Mononuclear cell (primary cell): Measurements from ENCODE around the gene JAK1. TPM values are rescaled to one million over a fixed set of nuclear protein-coding genes. Genes with fewer than 3 reads are reported as not detected.

Source experiments
- H3K27me3 ChIP-seq: 2 replicates; pipeline ENCODE4 v1.6.0; 2011; ENCODE audit warnings: low read length, control low read depth; ENCODE audit not compliant: insufficient read depth
- H3K4me1 ChIP-seq: 2 replicates; pipeline ENCODE4 v1.5.1; 2011; ENCODE audit warnings: mild to moderate bottlenecking, low read length, control low read depth; ENCODE audit not compliant: insufficient read depth
- H3K4me3 ChIP-seq: 2 replicates; pipeline ENCODE4 v1.5.1; 2011; ENCODE audit warnings: mild to moderate bottlenecking, low read length, moderate library complexity
- H3K9me3 ChIP-seq: 2 replicates; pipeline ENCODE4 v1.5.1; 2011; ENCODE audit warnings: low read depth, mild to moderate bottlenecking, control low read depth, low read length
- total RNA-seq: library from RNA; depleted of rRNA; stranded (reverse); fragments of >200 nt; gene quantifications from one replicate; pipeline ENCODE4 v1.2.3, GENCODE V29; 2012

Gene JAK1
- total RNA-seq, 1 donor: 345 TPM

DNA sequence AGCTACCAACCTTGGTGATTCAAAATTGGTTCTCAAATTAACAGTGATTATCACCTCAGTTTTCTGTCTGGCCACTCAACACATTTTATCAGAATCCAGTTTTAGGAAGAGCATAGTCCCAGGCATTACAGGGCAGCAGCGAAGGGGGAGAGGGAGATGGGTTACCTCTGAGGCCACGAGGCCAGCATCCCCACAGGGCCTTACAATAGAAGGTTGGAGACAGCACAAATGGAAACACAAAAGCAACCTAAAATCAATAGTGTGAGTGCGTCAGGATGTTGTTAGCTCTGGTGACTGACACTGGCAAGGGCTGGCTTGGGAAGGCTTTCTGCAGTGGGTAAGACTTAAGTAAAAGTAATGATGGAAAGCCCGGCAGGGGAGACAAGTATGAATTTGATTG lies 79.5 kb downstream of the JAK1 start:
- Histone ChIP-seq H3K9me3 (no peaks in the 10 kb centered on the region), H3K27me3 (no peaks in the 10 kb centered on the region), H3K4me3 (no peak overlapping the region), H3K4me1 (peaks cover 53% of the 10 kb centered on the region)

DNA sequence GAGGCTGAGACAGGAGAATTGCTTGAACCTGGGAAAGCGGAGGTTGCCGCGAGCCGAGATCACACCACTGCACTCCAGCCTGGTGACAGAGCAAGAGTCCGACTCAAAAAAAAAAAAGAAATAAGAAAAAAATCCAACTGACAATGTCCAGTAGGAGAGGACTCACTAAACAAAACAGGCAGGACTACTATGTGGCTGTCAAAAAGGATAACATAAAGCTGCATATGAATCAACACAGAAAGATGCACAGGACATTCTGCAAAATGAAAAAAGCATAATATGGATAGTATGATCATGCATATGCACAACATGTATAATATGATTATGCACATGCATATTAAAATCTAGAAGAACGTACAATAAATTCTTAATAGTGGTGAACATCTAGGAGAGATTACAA lies 80.7 kb downstream of the JAK1 start:
- Histone ChIP-seq H3K4me3 (no peak overlapping the region), H3K4me1 (peaks cover 53% of the 10 kb centered on the region), H3K9me3 (no peaks in the 10 kb centered on the region), H3K27me3 (no peaks in the 10 kb centered on the region)

DNA sequence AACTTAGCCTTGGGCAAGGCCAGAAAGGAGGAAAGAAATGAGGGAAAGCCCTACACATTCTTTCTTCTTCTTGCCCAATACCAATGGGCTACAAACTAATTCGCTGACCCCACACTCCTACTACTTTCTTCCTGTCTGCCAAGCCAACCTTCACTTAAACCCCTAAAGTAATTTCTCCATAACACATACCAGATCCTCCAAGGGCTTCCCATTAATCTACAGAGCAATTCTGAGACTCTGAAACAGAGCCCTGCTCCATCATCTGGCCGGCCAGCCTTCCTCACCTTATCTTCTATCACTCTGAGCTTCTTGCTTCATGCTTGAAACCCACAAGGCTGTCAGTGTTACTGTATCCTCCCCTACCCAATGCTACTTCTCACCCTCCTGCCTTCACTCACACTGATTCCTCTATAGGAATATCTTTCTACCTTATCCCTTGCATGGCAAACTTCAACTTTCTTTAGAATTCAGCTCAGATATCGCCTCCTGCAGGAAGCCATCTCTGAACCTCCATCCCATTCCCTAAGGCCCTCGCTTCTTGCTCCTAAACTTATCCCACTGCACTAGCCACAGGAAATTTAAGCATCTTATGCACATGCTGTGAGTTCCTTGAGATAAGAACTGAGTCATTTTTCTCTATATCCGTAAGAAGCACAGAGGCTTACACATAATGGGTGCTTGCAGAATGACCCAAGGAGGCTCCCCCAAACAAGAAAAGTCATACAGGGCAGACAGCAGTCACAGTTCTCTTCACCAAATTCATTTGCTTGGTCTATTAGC lies 81.9 kb downstream of the JAK1 start:
- H3K9me3 ChIP-seq: no peaks in the 10 kb centered on the region
- H3K4me3 ChIP-seq: no peak overlapping the region
- peaks cover 47% of the 10 kb centered on the region for H3K4me1 ChIP-seq
- no peaks in the 10 kb centered on the region for H3K27me3 ChIP-seq

DNA sequence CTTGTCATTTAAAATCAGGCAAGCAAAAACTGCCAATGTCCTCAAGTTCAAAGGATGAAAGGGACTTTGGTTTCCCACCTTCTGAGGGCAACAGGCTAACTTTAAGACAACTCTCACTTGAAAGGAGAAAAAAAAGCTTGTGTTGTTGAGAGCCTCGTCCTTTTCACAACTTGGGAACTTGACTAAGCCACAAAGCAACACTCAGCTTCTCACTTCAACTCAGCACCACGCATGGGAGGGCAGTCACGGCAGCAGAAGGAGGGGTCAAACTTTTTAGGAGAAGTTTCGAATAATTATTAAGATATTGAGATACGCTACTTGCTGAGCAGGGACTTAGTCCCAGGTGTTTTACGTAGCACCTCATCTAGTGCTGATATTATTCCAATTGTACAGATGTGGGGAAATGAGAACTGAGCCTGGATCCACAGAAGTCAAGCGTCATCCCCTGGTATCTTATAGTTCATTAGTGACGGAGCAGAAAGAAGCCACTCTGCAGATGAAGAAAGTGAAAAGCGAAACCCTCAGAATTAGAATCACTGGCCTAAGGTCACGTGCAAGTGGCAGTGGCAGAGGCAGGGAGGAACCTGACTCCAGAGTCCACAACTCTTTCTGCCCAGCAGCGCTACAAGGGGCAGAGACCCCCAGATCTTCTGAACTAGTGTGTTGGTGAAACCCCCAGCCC lies 83.6 kb downstream of the JAK1 start:
- peaks cover 51% of the 10 kb centered on the region for H3K4me1 ChIP-seq

DNA sequence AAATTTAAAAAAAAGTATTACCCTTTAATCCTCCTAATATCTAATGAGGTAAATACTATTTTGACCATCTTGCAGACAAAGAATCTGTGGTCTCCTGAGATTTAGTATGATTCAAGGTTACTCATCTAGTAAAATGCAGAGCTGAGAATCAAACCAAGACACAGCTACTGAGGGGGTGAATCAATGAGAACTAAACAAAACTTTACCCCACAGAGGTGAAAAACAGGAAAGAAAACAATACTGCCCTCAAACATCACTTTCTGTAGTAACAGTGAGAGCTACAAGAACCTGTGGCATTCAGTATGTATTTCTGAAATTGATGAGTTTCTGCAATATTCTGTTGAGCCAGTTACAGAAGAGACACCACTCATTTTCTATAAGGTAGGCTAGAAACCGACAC lies 85.1 kb downstream of the JAK1 start:
- Histone ChIP-seq H3K9me3 (no peaks in the 10 kb centered on the region), H3K4me3 (no peak overlapping the region), H3K27me3 (no peaks in the 10 kb centered on the region), H3K4me1 (peaks cover 45% of the 10 kb centered on the region)

More for the DNA sequence above, 83.6 kb downstream of the JAK1 start:
- H3K9me3 ChIP-seq: no peaks in the 10 kb centered on the region
- no peaks in the 10 kb centered on the region for H3K27me3 ChIP-seq
- H3K4me3 ChIP-seq: no peak overlapping the region

DNA sequence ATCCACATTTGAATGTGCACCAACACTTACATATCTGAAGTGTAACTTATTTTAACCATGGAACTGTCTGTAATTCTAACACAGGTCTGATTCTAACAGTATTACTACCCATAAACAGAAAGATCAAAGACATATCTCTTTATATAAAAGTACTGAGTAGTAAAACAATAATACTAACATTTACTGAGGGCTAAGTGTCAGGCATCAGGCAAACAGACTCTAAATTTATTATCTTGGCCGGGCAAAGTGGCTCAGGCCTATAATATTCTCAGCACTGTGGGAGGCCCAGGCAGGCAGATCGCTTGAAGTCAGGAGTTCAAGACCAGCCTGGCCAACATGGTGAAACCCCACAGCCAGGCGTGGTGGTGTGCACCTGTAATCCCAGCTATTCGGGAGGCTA lies 85.9 kb downstream of the JAK1 start:
- no peaks in the 10 kb centered on the region for H3K27me3 ChIP-seq
- no peaks in the 10 kb centered on the region for H3K9me3 ChIP-seq
- H3K4me1 ChIP-seq: peaks cover 51% of the 10 kb centered on the region
- H3K4me3 ChIP-seq: no peak overlapping the region

DNA sequence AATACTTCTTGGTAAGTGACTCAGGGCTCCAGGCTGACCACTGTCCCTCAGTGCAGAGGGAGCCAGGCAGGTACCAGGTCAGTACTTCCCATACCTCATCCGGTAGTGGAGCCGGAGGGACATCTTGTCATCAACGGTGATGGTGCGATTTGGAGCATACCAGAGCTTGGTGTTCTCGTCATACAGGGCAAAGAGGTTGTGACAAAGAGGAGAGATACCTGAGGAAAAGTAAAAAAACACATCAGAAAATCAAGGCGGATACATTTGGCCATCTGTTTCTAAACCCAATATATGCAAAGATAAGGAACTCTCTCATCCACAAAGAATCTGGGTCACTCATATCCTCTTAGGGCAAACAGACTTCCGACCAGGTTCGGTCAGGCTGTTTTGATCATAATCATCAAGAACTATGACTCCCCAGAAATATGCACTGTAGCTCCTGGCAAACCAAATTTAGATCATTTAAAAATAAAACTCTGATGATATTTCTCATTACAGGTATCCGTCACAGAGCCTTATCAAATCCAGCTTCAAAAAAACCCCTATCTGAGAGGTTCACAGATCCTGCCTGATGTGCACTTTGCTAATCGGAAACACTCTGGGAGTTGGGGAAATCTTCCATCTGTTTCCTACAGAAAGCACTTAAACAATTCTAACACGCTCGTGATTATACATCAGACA lies 87.3 kb downstream of the JAK1 start:
- Histone ChIP-seq H3K4me3 (no peak overlapping the region), H3K9me3 (no peaks in the 10 kb centered on the region), H3K27me3 (no peaks in the 10 kb centered on the region), H3K4me1 (peaks cover 51% of the 10 kb centered on the region)

DNA sequence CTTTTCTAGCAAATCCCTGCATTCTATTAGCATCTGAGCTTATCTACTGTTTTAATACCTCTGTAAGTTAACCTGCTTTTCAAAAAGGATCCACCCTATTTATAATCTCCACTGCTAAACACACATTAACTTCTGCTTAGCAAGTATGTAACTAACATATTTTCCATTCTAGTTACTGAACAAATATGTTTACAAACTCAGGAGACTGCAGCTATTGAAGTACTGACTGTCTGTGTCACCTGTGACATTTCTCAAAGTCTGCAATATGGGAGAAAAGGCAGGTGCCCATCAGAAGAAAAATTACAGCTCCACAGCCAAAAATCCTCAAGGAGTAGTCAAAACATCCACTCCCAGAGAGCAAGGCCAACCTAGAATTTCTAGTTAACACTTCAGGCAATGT lies 88.3 kb downstream of the JAK1 start:
- H3K4me1 ChIP-seq: peaks cover 44% of the 10 kb centered on the region
- no peak overlapping the region for H3K4me3 ChIP-seq
- H3K27me3 ChIP-seq: no peaks in the 10 kb centered on the region
- H3K9me3 ChIP-seq: no peaks in the 10 kb centered on the region

DNA sequence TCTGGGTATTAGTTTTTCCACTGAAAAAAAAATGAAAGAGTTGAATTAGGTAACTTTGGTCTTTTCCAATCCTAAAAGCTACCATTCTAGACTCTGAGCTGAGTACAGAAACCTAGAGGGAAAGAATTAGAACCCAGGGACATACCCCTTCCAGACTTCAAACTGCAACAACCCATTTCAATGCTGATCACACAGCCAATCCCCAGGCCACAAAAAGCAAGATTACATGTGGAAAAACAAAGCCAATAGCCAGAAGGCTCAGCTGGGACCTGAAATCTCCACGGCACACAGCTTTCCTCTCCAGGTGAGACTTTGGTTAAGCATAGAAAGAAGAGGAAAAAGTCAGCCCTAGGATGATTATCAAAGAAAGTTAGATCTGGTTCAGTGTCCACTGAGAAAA lies 88.8 kb downstream of the JAK1 start:
- Histone ChIP-seq H3K27me3 (no peaks in the 10 kb centered on the region), H3K4me3 (no peak overlapping the region), H3K9me3 (no peaks in the 10 kb centered on the region), H3K4me1 (peaks cover 42% of the 10 kb centered on the region)

DNA sequence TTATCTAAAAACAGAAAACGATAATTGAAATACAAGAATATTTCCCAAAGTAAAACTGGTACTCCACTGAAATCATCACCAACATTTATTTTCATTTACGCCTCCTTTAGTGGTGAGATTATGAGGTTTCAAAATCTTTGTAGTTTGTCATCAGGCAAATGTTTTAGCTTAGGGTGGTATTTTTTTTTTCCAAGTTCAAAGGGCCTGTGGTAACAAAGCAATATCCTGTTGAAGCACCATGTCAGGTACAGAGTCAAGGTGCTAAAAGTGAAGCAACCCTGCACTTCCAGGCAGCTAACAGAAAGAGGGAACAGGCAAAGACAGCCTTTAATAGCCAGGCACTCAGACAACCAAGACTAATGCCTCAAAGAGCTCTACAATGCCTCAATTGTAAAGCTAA lies 89.2 kb downstream of the JAK1 start:
- Histone ChIP-seq H3K4me1 (peaks cover 42% of the 10 kb centered on the region), H3K27me3 (no peaks in the 10 kb centered on the region), H3K9me3 (no peaks in the 10 kb centered on the region), H3K4me3 (no peak overlapping the region)

DNA sequence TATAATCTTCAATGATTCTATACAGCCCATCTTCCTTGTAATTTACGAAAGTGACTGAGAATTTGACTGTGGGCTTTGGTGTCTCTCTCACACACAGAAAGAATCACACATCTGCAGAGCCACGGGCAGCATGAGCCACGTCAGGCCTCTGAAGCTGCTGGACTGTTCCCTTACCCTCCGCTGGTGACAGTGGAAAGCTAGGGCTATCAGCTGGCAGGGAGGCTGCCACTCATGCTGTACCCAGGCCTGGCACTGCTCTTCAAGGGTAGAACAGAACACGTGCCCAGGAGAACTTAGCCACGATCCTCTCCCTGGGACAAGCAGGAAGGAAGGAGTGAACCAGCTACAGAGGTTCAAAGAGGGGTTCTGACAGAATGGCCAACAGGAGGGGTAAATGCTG lies 90.7 kb downstream of the JAK1 start:
- no peaks in the 10 kb centered on the region for H3K9me3 ChIP-seq
- peaks cover 29% of the 10 kb centered on the region for H3K4me1 ChIP-seq
- no peak overlapping the region for H3K4me3 ChIP-seq
- no peaks in the 10 kb centered on the region for H3K27me3 ChIP-seq

DNA sequence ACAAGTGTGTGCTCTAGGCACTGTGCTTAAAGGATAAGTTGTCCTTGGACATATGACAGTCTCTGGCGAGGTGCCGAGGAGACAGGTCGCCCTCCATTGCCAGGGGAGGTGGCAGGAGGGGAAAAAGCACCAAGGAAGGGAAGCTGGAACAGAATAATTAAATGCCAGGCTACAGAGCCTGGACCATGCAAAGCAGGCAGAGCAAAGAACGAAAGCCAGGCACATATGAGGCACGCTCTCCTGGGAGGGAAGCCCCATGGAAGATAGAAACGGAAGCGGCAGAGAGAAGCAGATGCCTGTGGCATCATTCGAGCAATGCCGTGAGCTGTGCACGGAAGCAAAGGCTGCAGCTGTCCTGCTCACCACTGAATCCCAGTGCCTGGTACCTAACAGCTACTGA lies 91.2 kb downstream of the JAK1 start:
- H3K27me3 ChIP-seq: no peaks in the 10 kb centered on the region
- H3K4me3 ChIP-seq: no peak overlapping the region
- no peaks in the 10 kb centered on the region for H3K9me3 ChIP-seq
- H3K4me1 ChIP-seq: peaks cover 28% of the 10 kb centered on the region

DNA sequence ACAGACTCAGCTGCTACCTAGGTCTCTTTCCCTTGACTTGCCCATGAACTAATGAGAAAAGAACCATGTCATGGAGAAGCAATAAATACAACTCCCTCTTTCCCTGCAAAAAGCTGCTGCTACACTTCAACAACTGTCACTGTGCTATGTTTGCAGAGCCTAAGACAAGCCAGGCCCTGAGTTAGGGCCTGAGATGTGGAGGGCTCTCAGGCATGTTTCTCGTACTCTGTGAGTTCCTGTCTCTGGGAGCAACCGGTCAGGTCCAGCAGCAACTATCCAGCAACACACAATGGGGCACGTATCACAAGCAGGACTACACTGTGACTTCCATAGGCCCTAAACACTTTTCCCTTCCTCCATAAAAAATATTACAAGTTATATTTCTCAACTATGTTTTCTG lies 91.7 kb downstream of the JAK1 start:
- H3K4me1 ChIP-seq: peaks cover 28% of the 10 kb centered on the region
- no peak overlapping the region for H3K4me3 ChIP-seq
- no peaks in the 10 kb centered on the region for H3K27me3 ChIP-seq
- H3K9me3 ChIP-seq: no peaks in the 10 kb centered on the region

DNA sequence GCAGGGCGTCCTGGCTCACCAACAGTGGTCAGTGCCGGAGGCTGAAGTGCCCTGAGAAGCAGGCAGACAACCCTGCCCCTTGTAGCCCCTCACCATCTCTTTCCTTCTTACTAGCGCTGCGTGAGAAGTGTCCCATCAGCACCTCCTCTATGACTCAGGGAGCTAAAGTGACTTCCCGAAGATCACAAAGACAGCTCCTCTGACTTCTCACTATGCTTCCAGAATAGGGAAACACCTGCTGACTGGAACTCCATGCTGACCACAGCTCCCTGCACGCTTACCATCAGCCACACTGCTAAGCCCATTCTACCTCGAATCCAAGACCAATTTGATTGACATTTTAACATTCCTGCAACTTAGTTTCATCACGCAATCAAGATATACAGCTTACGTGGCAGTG lies 92.8 kb downstream of the JAK1 start:
- Histone ChIP-seq H3K9me3 (no peaks in the 10 kb centered on the region), H3K27me3 (no peaks in the 10 kb centered on the region), H3K4me3 (no peak overlapping the region), H3K4me1 (peaks cover 24% of the 10 kb centered on the region)

DNA sequence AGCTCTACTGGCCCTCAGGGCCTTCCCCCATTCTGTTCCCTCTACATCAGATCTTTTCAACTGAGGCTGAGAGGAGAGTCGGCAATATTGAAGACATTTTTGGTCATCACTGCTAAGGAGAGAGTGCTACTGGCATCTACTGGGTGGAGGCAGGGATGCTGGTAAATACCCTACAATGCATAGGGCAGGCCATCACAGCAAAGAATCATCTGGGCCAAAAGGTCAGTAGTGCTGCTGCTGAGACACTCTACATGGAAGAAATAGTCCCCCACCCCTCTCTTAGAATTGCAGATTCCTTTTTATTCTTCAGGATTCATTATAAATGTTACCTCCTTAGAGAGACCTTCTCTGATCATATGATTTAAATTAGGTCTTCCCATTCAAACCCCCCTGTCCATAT lies 94.3 kb downstream of the JAK1 start:
- peaks cover 17% of the 10 kb centered on the region for H3K4me1 ChIP-seq
- H3K9me3 ChIP-seq: no peaks in the 10 kb centered on the region
- H3K27me3 ChIP-seq: no peaks in the 10 kb centered on the region
- H3K4me3 ChIP-seq: no peak overlapping the region
